Activated CD8-positive, alpha-beta memory T cell treated with anti-CD3 and anti-CD28 coated beads, Interleukin-2, amount 10 ng/mL, durations not matched to agents 7 days and 5 days (primary cell): Measurements from ENCODE around the gene UGT1A9. TPM values are rescaled to one million over a fixed set of nuclear protein-coding genes. Genes with fewer than 3 reads are reported as not detected.

Experiments used
- ATAC-seq: fragments of 150-1000 bp; cut with Tn5 transposase; one replicate; pipeline ENCODE4 v1.10.0; 2021; ENCODE audit warnings: moderate library complexity
- CTCF ChIA-PET: fragments of 350-600 bp; sonication (Branson Sonifier 250); formaldehyde crosslinking; loops from one replicate; lab custom pipeline; 2021; ENCODE audit warnings: antibody characterized with exemption; lab: Charles Lee
- DNase-seq: peaks from one replicate; pipeline ENCODE4 v3.0.0-alpha.2; 2020
- H3K27ac Mint-ChIP-seq: one replicate; pipeline ENCODE4 v1.8.0; 2021; ENCODE audit warnings: mild to moderate bottlenecking, mixed read lengths
- H3K27me3 Mint-ChIP-seq: one replicate; pipeline ENCODE4 v1.8.0; 2021; ENCODE audit warnings: mixed read lengths
- H3K36me3 Mint-ChIP-seq: one replicate; pipeline ENCODE4 v1.8.0; 2021; ENCODE audit warnings: mild to moderate bottlenecking, mixed read lengths
- H3K4me1 Mint-ChIP-seq: one replicate; pipeline ENCODE4 v1.8.0; 2021; ENCODE audit warnings: mixed read lengths
- H3K4me3 Mint-ChIP-seq: one replicate; pipeline ENCODE4 v1.8.0; 2021; ENCODE audit warnings: mild to moderate bottlenecking, moderate library complexity, mixed read lengths
- H3K9me3 Mint-ChIP-seq: one replicate; pipeline ENCODE4 v1.8.0; 2022; ENCODE audit warnings: low read depth, mixed read lengths
- total RNA-seq, 2 experiments: library from RNA; stranded (reverse); gene quantifications; one replicate each; pipeline ENCODE4 v1.2.3, GENCODE V29; 2021

Gene UGT1A9
- total RNA-seq, 2 experiments from 2014 or later, result not detected

- Mint-ChIP-seq H3K4me3 (no peak overlapping the region), H3K27me3 (peaks cover 13% of the 10 kb centered on the region), H3K9me3 (no peaks in the 10 kb centered on the region), H3K27ac (no peak overlapping the region), H3K4me1 (no peaks in the 10 kb centered on the region), H3K36me3 (no peaks in the 10 kb centered on the region)
- CTCF ChIA-PET, result no interaction called here
- DNase-seq (no peak), ATAC-seq (no peak)
These were observed 148.4 kb downstream of the UGT1A9 start for GRCh38 chr2:233819884-233820773.

- Mint-ChIP-seq H3K4me1 (no peaks in the 10 kb centered on the region), H3K27me3 (peaks cover 14% of the 10 kb centered on the region), H3K4me3 (no peak overlapping the region), H3K27ac (no peak overlapping the region), H3K36me3 (no peaks in the 10 kb centered on the region), H3K9me3 (no peaks in the 10 kb centered on the region)
- DNase-seq, result no peak
- ATAC-seq, result no peak
- CTCF ChIA-PET, result no interaction called here
These were observed 149.0 kb downstream of the UGT1A9 start for GRCh38 chr2:233820774-233821105.

GRCh38 chr2:233821196-233821595 is 149.5 kb downstream of the UGT1A9 start:
- ATAC-seq, result no peak
- no peaks in the 10 kb centered on the region for H3K36me3 Mint-ChIP-seq
- no peak overlapping the region for H3K4me3 Mint-ChIP-seq
- peaks cover 10% of the 10 kb centered on the region for H3K27me3 Mint-ChIP-seq
- H3K9me3 Mint-ChIP-seq, result no peaks in the 10 kb centered on the region
- DNase-seq, result no peak
- no peak overlapping the region for H3K27ac Mint-ChIP-seq
- no peaks in the 10 kb centered on the region for H3K4me1 Mint-ChIP-seq
- CTCF ChIA-PET, result no interaction called here

- ATAC-seq (no peak), DNase-seq (no peak)
- H3K36me3 Mint-ChIP-seq, result no peaks in the 10 kb centered on the region
- no peak overlapping the region for H3K4me3 Mint-ChIP-seq
- H3K4me1 Mint-ChIP-seq, result no peaks in the 10 kb centered on the region
- no peak overlapping the region for H3K27ac Mint-ChIP-seq
- CTCF ChIA-PET, result no interaction called here
- no peaks in the 10 kb centered on the region for H3K9me3 Mint-ChIP-seq
- peaks cover 10% of the 10 kb centered on the region for H3K27me3 Mint-ChIP-seq
These were observed 150.0 kb downstream of the UGT1A9 start for GRCh38 chr2:233821709-233822100.

GRCh38 chr2:233822101-233822771 is 150.5 kb downstream of the UGT1A9 start:
- H3K36me3 Mint-ChIP-seq, result no peaks in the 10 kb centered on the region

More at GRCh38 chr2:233822101-233822771, 150.5 kb downstream of the UGT1A9 start:
- peaks cover 10% of the 10 kb centered on the region for H3K27me3 Mint-ChIP-seq
- H3K4me3 Mint-ChIP-seq, result no peak overlapping the region
- H3K4me1 Mint-ChIP-seq, result no peaks in the 10 kb centered on the region
- DNase-seq (no peak), ATAC-seq (no peak)
- no peak overlapping the region for H3K27ac Mint-ChIP-seq
- CTCF ChIA-PET, result no interaction called here
- H3K9me3 Mint-ChIP-seq, result no peaks in the 10 kb centered on the region

Other genes with a start within 250 kb of the UGT1A9 start
- 10 to 100 TPM in 1 of 2 experiments, 1 to 10 TPM in 1; 8.7 to 11.2 TPM for gene USP40, start 105.1 kb upstream of the UGT1A9 start, total RNA-seq
- not detected for gene UGT1A8, start 54.3 kb upstream of the UGT1A9 start, total RNA-seq
- gene UGT1A10, start 35.5 kb upstream of the UGT1A9 start, total RNA-seq, result not detected
- not detected for gene UGT1A7, start 10.0 kb downstream of the UGT1A9 start, total RNA-seq
- not detected for gene UGT1A6, start 21.0 kb downstream of the UGT1A9 start, total RNA-seq
- not detected for gene UGT1A5, start 41.0 kb downstream of the UGT1A9 start, total RNA-seq
- not detected for gene UGT1A4, start 46.8 kb downstream of the UGT1A9 start, total RNA-seq
- gene UGT1A3, start 57.1 kb downstream of the UGT1A9 start, total RNA-seq, result not detected
- not detected for gene UGT1A1, start 88.4 kb downstream of the UGT1A9 start, total RNA-seq
- not detected for gene MROH2A, start 106.4 kb downstream of the UGT1A9 start, total RNA-seq
- gene HJURP, start 182.6 kb downstream of the UGT1A9 start, total RNA-seq, result 100 to 1,000 TPM; 111 to 145 TPM
- gene TRPM8, start 245.5 kb downstream of the UGT1A9 start, total RNA-seq, result not detected